GM18868 (cell line): Measurements from ENCODE around the gene CCDC88B.
A peak's percentile ranks its signal among the peaks of the same experiment; 100 is the strongest.

ENCODE experiments used
- ATAC-seq: cut with Tn5 transposase; IDR thresholded peaks from one replicate; pipeline ENCODE4 v1.9.1; 2021; ENCODE audit warnings: mild to moderate bottlenecking, moderate library complexity; ENCODE audit not compliant: unreplicated experiment

Gene CCDC88B

GRCh38 chr11:64339754-64340408 lies at the start of gene CCDC88B:
TSS of gene CCDC88B (plus strand) at chr11:64340204. CDS start at chr11:64340267, 63 bp downstream.
- ATAC-seq = peak; percentile 52

- ATAC-seq = no peak
These were observed 49.4 kb upstream of the CCDC88B start for GRCh38 chr11:64290352-64291261.

- ATAC-seq = no peak
These were observed 48.7 kb upstream of the CCDC88B start, which contains the start of gene KCNK4 for GRCh38 chr11:64291262-64291751. TSS of gene KCNK4 (plus strand) at chr11:64291302. CDS start at chr11:64293019, 1,717 bp downstream.

GRCh38 chr11:64291752-64292459 lies 48.1 kb upstream of the CCDC88B start:
- ATAC-seq = no peak

- ATAC-seq = no peak
These were observed 47.3 kb upstream of the CCDC88B start for GRCh38 chr11:64292460-64293254.

- ATAC-seq = no peak
These were observed 45.2 kb upstream of the CCDC88B start for GRCh38 chr11:64294774-64295173.

GRCh38 chr11:64295760-64296159 lies 44.2 kb upstream of the CCDC88B start:
- no peak for ATAC-seq

- no peak for ATAC-seq
These were observed 43.8 kb upstream of the CCDC88B start for GRCh38 chr11:64296236-64296635.

- no peak for ATAC-seq
These were observed 42.9 kb upstream of the CCDC88B start for GRCh38 chr11:64296830-64297698.

GRCh38 chr11:64297699-64298358 lies 42.2 kb upstream of the CCDC88B start:
- no peak for ATAC-seq

GRCh38 chr11:64298966-64299846 lies 40.8 kb upstream of the CCDC88B start:
- no peak for ATAC-seq

- ATAC-seq = no peak
These were observed 40.0 kb upstream of the CCDC88B start, which contains the start of gene CATSPERZ for GRCh38 chr11:64299847-64300648. TSS of gene CATSPERZ (plus strand) at chr11:64300358. CDS start at chr11:64300411, 53 bp downstream.

GRCh38 chr11:64303109-64304031 lies 36.6 kb upstream of the CCDC88B start:
- ATAC-seq = no peak

- ATAC-seq = no peak
These were observed 36.0 kb upstream of the CCDC88B start for GRCh38 chr11:64304032-64304315.

- ATAC-seq = peak; percentile 27
These were observed 35.5 kb upstream of the CCDC88B start for GRCh38 chr11:64304316-64305072.
